NOMO-1 treated with DMSO at 0.1 percent for 48 hours (cell line): ENCODE results near the gene KMT5C.

Experiments used
- DNase-seq: peaks from one replicate; lab custom pipeline; 2025; ENCODE audit not compliant: unreplicated experiment; lab: John Stamatoyannopoulos, UW

Gene KMT5C

DNA sequence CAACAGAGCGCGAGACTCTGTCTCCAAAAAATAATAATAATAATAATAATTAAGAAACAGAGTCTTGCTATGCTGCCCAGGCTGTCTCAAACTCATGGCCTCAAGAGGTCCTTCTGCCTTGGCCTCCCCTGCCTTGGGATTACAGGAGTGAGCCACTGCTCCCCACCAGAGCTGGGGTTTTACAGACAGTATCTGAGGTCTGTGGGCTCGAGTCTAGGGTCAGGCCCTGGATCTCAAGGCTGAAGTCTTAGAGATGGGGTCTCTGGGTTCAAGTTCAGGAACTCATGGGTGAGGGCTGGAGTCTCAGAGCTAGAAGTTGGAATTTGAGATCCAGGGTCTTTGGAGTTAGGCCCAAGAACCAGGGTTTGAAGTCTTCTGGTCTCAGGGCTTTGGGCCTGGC is 27.1 kb downstream of the KMT5C start:
- no peak for DNase-seq

DNA sequence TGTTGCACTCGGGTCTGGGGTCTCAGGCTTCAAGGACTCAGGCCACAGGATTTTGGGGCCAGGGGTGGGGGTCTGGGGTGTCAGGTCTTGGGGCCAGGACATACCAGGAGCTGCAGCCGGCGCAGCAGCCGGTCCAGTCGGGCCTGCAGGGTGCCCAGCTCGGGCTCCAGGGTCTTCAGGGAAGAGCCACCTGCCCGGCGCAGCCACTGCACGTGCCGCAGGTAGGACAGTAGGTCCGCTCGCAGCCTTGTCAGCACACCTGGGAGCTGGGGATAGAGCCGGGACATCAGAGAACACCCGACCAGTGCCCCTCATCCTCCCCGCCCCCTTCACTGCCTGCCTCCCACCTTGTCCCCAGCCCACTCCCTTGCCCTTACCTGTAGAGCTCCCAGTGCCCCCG is 28.4 kb downstream of the KMT5C start:
- no peak for DNase-seq

GRCh38 chr19:55368701-55369563 is 29.3 kb downstream of the KMT5C start:
- DNase-seq, result no peak

GRCh38 chr19:55369653-55370304 is 30.1 kb downstream of the KMT5C start:
- no peak for DNase-seq

GRCh38 chr19:55370305-55370988 is 30.8 kb downstream of the KMT5C start, which contains the start of gene IL11:
Gene IL11 (minus strand): TSS chr19:55370463. CDS start chr19:55370310, 153 bp downstream.
- DNase-seq, result no peak

DNA sequence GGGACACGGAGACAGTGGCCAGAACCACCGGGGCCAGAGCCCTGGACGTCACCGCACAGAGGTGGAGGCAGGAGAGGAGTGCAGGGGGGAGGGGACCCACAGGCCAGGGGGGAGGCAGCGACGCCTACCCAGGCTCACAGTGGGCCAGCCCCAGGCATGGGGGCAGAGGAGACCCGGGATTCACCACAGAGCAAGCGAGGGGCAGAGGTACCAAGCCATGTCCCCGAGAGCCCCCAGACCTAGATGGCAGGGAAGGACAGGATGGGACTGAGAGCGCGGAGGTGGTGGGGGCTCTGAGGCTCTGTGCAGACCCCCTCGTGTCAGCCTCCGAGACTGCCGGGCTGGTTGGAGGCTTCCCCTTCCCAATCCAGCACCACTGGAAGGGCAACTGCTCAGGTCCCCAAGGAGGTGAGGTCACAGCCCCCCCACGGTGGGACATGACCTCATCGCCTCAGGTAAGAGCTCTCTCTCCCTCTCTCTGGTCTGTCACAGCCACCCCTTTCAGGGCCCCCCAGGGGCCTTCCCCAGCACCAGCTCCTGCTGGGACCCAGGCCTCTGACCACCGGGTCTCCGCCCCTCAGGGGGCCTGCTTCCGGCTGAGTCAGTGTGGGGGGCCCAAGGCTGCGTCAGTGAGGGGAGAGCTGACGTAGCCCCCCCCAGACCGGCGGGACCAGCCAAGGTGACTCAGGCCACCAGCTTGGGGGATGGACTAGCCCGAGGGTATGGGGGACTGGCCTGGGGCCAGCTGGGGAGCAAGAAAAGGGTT is 32.8 kb downstream of the KMT5C start:
- no peak for DNase-seq

DNA sequence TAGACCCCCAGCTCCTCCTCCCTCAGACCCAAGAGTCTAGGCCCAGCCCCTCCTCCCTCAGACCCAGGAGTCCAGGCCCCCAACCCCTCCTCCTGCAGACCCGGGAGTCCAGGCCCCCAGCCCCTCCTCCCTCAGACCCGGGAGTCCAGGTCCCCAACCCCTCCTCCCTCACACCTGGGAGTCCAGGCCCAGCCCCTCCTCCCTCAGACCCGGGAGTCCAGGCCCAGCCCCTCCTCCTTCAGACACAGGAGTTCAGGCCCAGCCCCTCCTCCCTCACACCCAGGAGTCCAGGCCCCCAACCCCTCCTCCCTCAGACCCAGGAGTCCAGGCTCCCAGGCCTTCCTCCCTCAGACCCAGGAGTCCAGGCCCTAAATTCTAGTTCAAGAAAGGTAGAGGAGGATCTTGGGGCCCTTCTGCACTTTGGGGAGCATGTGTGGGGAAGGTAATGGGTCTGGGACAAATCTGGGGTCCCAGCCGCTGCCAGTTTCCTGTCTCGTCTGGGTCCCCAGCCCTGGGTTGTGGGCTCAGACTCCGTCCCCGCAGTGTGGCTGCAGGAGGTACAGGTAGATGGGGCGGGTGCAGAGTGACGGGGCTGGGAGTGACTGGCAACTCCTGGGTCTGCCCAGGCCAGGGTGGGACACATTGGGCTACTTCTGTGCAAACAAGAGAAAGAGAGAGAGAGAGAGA is 33.8 kb downstream of the KMT5C start:
- no peak for DNase-seq

- DNase-seq, result no peak
Measured at GRCh38 chr19:55373993-55374757, 34.5 kb downstream of the KMT5C start.

DNA sequence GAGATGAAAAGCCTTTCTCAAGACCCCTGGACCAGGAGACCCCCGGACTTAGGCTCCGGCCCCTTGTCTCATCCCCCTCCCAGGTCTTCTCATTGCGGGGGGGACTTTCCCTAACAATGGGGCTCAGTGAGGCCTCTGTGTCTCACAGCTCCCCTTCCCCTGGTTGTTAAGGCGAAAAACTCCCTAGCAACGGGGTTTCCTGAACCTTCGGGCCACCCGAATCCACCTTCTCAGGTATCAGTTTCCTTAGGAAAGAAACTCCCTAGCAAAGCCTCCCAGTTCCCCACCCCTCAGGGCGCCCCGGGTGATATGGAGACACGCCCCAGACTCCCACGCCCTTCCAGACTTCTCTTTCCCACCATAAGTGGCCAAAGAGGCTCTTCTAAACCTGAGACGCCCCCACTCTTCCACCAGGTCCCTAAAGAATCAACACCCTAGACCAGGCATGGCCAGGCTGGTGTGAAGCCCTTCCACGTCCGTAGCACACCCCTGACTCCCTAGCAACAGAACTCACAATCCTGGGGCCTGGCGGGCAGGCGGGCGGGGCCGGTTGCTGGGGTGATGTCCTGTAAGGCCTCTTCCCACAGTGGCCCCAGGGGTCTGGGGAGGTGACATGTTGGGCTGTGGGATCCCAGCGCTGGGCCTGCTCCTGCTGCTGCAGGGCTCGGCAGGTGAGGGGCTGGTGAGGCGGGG is 36.7 kb downstream of the KMT5C start, which contains the start of gene TMEM190:
TMEM190 (plus strand) TSS at position 586 of the 693 bp plus-strand sequence; CDS start at position 614, 28 bp downstream.
- no peak for DNase-seq

- DNase-seq, result no peak
Measured at GRCh38 chr19:55377356-55378131, 37.9 kb downstream of the KMT5C start.

DNA sequence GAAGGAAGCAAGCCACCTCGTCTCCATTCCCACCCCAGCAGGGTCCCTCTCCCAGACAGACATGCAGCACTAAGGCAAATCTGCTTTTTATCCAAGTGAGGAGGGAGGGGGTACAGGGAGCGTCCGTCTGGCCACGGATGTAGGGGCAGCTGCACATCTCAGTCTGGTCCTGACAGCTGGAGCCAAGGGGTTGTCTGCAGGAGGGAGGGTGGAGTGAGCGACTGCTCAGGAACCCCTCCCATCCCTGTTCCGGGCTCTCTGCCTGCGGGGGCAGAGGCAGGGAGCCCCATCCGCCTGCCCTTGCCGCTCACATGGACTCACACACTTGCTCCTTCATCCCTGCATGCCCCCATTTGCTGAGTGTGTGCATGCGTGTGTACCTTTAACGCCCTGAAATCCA is 39.5 kb downstream of the KMT5C start:
- DNase-seq, result no peak

DNA sequence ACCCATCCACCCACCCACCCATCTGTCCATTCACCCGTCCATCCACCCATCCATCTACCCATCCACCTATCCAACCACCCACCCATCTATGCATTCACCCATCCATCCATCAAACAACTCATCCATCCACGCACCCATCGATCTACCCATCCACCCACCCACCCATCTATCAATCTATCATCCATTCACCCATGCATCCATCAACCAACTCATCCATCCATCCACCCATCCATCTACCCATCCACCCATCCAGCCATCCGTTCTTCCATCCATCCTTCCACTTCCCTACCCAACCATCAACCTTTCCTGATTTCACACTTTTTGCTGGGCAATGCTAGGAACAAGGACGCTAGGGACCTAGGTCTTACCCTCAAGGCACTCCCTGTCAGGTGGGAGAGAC is 42.3 kb downstream of the KMT5C start:
- no peak for DNase-seq

DNA sequence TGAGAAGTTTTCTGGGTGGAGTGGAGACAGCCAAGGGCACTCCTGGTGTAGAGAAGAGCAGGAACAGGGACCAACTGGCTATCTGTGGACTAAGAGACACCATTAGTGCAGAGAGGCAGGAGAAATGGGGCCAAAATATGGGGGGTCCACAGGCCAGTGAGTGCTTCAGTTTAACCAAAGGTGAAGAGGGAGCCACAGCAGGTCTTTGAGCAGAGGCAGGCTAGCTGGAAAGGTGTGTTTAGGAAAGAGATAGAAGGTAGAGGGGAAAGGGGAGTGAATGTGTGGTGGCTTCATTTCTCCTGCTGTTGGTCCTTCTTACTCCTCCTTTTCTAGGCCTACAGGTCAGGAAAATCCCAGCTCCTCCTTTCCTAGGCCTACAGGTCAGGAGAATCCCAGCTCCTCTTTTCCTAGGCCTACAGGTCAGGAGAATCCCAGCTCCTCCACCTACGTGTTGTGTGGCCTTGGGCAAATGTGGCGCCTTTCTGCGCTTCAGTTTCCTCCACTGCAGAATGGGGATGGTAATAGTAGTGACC is 42.9 kb downstream of the KMT5C start:
- no peak for DNase-seq

DNA sequence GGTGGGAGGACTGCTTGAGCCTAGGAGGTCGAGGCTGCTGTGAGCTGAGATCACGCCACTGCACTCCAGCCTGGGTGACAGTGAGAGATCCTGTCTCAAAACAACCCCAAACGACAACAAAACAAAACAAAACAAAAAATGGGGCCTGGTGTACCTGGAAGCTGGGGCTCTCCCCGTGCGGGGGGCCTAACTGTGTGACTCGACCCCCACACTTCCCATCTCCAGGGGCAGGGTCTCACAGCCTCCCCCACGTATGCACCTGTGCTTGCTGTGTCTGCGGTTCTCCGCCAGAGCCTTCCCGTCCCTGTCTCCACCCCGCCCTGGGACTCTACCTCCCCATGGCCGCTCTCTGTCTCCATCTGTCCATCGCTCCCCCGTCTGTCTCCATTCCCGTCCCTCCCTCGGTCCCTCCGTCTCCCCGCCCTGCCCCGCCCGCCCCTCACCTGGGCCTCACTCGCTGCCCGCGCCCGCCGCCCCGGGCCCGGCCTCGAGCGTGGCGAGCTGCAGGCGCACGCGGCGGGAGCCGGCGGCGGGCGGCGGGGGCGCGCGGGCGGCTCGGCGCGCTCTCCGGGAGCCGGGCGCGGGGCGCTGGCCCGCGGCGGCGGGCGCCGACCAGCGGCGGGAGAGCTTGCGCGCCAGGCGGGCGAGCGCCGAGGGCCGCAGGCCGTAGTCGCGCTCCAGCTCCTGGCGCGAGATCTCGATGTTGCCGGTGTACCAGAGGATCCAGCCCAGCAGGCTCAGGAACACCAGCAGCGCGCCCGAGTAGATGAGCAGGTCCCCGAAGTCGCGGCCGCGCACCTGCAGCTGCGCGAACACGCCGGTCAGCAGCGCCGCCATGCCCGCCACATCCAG is 43.8 kb downstream of the KMT5C start:
- DNase-seq, result peak; percentile 56

DNA sequence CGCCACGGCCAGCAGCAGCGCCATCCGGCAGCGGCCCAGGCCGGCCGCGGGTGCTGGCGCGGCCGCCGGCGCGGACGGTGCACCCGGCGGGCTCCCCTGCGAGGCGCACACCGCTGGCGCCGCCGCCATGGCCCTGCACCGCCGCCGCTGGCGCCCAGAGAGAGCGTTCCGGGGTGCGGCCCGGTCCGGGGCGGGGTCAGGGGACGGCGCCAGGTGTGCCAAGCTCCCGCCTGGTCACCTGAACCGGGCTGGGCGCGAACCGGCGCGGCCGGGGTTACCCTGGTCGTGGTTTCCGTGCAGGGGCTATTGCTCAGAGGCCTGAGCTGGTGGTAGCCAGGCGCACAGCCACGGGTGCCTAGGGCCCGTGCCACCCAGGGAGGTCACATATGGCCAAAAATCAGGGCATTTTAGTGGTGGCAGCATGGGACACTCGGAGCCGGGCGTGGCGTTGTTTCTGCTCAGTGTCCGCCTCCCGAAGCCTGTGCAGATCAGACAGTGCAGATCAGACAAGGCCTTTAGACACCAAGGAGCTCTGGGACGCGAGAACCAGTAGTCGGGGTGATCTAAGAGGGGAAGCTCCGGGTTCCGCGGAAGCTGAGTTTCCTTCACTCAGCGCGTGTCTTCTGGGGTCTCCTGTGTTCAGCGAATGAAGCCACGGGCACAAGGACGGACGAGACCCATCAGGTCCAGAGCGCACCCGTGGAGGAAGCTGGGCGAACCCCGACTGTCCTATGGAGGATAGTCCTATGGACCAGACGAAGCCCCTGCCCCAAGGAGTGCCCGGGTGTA is 44.6 kb downstream of the KMT5C start, which contains the start of gene TMEM238:
TMEM238 (minus strand) TSS at position 162 of the 789 bp plus-strand sequence; CDS start at position 129, 33 bp downstream.
- DNase-seq, result peak; percentile 50
